ENCODE measurements around the gene GFM2.

The GFM2 gene

DNA sequence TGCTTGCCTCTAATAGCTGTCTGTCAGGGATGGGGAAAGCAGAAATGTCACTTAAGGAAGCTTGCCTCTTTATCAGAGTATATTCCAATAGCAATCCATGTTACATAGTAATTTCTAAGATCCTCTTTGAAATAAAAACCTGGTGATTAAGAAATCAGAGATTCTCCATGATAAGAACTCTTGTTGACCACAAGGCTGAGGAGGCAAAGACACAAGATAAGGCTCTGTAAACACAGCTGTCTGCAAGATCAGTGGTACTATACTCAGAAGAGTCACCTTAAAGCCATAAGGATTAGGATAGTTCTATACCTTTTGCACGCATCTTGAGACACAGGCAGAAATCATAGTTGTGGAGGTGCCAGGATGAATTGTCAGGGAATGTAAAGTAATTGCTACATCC, 41.6 kb downstream of the GFM2 start:
- Histone ChIP-seq H3K27ac (replicated peaks) (no peak overlapping the region), H3K27me3 (ENCODE audit: insufficient read depth, poor library complexity, severe bottlenecking) (no peaks in the 10 kb centered on the region), H3K4me3 (replicated peaks; ENCODE audit: insufficient read depth, low read length) (no peak overlapping the region)
- TF ChIP-seq, protein P1, sequence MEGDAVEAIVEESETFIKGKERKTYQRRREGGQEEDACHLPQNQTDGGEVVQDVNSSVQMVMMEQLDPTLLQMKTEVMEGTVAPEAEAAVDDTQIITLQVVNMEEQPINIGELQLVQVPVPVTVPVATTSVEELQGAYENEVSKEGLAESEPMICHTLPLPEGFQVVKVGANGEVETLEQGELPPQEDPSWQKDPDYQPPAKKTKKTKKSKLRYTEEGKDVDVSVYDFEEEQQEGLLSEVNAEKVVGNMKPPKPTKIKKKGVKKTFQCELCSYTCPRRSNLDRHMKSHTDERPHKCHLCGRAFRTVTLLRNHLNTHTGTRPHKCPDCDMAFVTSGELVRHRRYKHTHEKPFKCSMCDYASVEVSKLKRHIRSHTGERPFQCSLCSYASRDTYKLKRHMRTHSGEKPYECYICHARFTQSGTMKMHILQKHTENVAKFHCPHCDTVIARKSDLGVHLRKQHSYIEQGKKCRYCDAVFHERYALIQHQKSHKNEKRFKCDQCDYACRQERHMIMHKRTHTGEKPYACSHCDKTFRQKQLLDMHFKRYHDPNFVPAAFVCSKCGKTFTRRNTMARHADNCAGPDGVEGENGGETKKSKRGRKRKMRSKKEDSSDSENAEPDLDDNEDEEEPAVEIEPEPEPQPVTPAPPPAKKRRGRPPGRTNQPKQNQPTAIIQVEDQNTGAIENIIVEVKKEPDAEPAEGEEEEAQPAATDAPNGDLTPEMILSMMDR (IDR thresholded peaks at IDR 0.05; ENCODE audit: insufficient read depth, low read length), result no peak
- TF ChIP-seq SPI1 (IDR thresholded peaks at IDR 0.05; ENCODE audit: borderline replicate concordance, low read depth), result no peak
- no peak for TF ChIP-seq REST (IDR thresholded peaks at IDR 0.05; ENCODE audit: insufficient replicate concordance, low read depth)
- no peak for TF ChIP-seq GABPA (IDR thresholded peaks at IDR 0.05; ENCODE audit: low read depth)
- TF ChIP-seq POLR2AphosphoS5 (IDR thresholded peaks at IDR 0.05; ENCODE audit: low read depth), result no peak
- no peak for DNase-seq (ENCODE audit: low read depth in 1 of 2, low spot score in 1 of 2)

- Histone ChIP-seq H3K4me3 (replicated peaks; ENCODE audit: insufficient read depth, low read length) (no peak overlapping the region), H3K27me3 (ENCODE audit: insufficient read depth, poor library complexity, severe bottlenecking) (no peaks in the 10 kb centered on the region), H3K27ac (replicated peaks) (no peak overlapping the region)
- TF ChIP-seq GABPA (IDR thresholded peaks at IDR 0.05; ENCODE audit: low read depth), result no peak
- TF ChIP-seq REST (IDR thresholded peaks at IDR 0.05; ENCODE audit: insufficient replicate concordance, low read depth), result no peak
- TF ChIP-seq POLR2AphosphoS5 (IDR thresholded peaks at IDR 0.05; ENCODE audit: low read depth), result no peak
- TF ChIP-seq SPI1 (IDR thresholded peaks at IDR 0.05; ENCODE audit: borderline replicate concordance, low read depth), result no peak
- TF ChIP-seq, protein P1 (IDR thresholded peaks at IDR 0.05; ENCODE audit: insufficient read depth, low read length), result no peak
- no peak for DNase-seq (ENCODE audit: low read depth in 1 of 2, low spot score in 1 of 2)
Observed at GRCh38 chr5:74722271-74722670, 44.6 kb downstream of the GFM2 start.

DNA sequence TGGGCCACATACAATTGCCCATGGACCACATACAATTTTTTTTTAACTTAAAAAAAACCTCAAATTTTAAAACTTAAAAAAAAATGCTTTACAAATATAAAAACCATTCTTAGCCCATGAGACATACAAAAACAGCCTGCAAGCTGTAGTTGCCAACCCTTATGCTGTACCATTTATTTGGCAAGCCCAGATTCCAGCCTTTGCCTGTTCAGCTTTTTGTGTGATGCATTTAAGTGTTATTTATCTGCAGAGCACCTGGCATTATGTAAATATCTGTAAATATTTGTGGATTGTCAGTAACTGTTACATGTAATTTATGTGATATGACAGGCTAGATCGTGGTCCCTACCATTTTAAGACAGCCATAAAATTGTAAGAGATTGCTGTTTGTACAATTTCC, 49.3 kb downstream of the GFM2 start:
- TF ChIP-seq POLR2AphosphoS5 (IDR thresholded peaks at IDR 0.05; ENCODE audit: low read depth), result no peak
- no peak for TF ChIP-seq SPI1 (IDR thresholded peaks at IDR 0.05; ENCODE audit: borderline replicate concordance, low read depth)
- no peak for TF ChIP-seq GABPA (IDR thresholded peaks at IDR 0.05; ENCODE audit: low read depth)
- no peak for TF ChIP-seq REST (IDR thresholded peaks at IDR 0.05; ENCODE audit: insufficient replicate concordance, low read depth)
- TF ChIP-seq, protein P1 (IDR thresholded peaks at IDR 0.05; ENCODE audit: insufficient read depth, low read length), result no peak
- H3K4me3 ChIP-seq (replicated peaks; ENCODE audit: insufficient read depth, low read length), result no peak overlapping the region
- no peaks in the 10 kb centered on the region for H3K27me3 ChIP-seq (ENCODE audit: insufficient read depth, poor library complexity, severe bottlenecking)
- no peak overlapping the region for H3K27ac ChIP-seq (replicated peaks)
- DNase-seq (ENCODE audit: low read depth in 1 of 2, low spot score in 1 of 2), result no peak
